ENCODE data around the gene ALMS1. TPM values are rescaled to one million over a fixed set of nuclear protein-coding genes. Genes with fewer than 3 reads are reported as not detected.

ALMS1 gene
- total RNA-seq, 1 experiment from 2014 or later: 84.7 TPM

DNA sequence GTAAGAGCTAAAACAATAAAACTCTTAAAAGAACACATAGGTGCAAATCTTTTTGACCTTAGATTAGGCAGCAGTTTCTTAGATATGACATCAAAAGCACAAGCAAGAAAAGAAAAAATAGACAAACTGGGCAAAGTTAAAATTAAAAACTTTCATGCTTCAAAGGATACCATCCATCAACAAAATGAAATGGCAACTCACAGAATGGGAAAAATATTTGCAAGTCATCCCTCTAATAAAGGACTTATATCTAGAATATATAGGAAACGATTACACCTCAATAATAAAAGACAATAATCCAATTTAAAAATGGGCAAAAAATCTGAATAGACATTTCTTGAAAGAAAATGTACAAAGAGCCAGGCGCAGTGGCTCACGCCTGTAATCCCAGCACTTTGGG, 29.5 kb upstream of the ALMS1 start:
- Histone ChIP-seq H3K36me3 (ENCODE audit: insufficient read depth, low read length) (no peaks in the 10 kb centered on the region), H4K20me1 (ENCODE audit: insufficient read depth, low read depth, low read length) (no peaks in the 10 kb centered on the region), H3K9me2 (replicated peaks; ENCODE audit: insufficient read depth, low read length) (no peaks in the 10 kb centered on the region; the same call in 1 of the 2 replicates), H3K4me3 (ENCODE audit: low read length) (no peak overlapping the region), H3K9ac (ENCODE audit: low read length) (no peak overlapping the region), H3K4me2 (ENCODE audit: low read depth, low read length, poor library complexity, severe bottlenecking) (no peak overlapping the region), H3K27me3 (ENCODE audit: low read length) (no peaks in the 10 kb centered on the region), H3K79me2 (ENCODE audit: low read length) (no peaks in the 10 kb centered on the region), H3K4me1 (ENCODE audit: low read length) (no peaks in the 10 kb centered on the region), H3K9me3 (ENCODE audit: low read length) (no peaks in the 10 kb centered on the region), H3K27ac (ENCODE audit: low read length) (no peak overlapping the region), H2AFZ (ENCODE audit: low read length) (no peak overlapping the region)
- no peak for DNase-seq

DNA sequence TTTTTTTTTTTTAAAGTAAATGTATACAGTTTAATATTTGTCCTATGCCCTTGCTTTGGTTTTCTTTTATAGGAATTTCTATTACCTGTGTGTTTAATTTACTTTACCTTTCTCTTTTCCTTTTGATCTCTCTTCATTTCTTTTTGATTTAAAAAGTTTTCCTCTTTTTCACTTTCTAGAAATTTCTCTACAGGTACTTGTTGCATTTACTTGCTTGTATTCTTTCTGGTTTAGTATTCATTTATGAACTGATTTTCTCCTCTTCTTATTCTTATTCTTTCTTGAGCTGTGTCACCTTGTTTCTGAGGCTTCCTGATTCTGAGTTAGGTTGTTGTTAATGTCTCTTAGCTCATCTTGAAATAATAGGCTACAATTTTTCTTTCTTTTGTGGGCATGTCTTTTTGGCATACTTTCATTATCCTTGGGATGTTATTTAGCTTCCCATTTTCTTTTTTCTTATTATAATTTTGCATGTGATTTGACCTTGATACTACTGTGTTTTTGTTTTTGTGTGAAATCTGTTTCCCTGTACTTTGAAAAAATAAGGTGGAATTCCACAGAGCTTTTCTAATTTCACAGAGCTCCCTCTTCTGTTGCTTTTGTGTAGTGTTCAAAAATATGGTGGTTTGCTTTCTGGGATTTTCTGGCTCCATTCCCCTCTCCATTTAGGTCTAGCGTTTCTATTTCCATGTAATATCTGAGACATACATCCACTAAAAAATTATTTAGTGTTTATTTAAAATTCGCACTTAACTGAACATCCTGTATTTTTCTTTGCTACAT, 25.5 kb upstream of the ALMS1 start:
- H4K20me1 ChIP-seq (ENCODE audit: insufficient read depth, low read depth, low read length): no peaks in the 10 kb centered on the region
- no peaks in the 10 kb centered on the region for H3K36me3 ChIP-seq (ENCODE audit: insufficient read depth, low read length)
- H2AFZ ChIP-seq (ENCODE audit: low read length): no peak overlapping the region
- no peak overlapping the region for H3K4me2 ChIP-seq (ENCODE audit: low read depth, low read length, poor library complexity, severe bottlenecking)
- H3K9ac ChIP-seq (ENCODE audit: low read length): no peak overlapping the region
- no peaks in the 10 kb centered on the region for H3K4me1 ChIP-seq (ENCODE audit: low read length)
- no peak overlapping the region for H3K4me3 ChIP-seq (ENCODE audit: low read length)
- no peaks in the 10 kb centered on the region for H3K27me3 ChIP-seq (ENCODE audit: low read length)
- no peaks in the 10 kb centered on the region for H3K9me3 ChIP-seq (ENCODE audit: low read length)
- DNase-seq: no peak
- no peaks in the 10 kb centered on the region for H3K9me2 ChIP-seq (replicated peaks; ENCODE audit: insufficient read depth, low read length)
- H3K27ac ChIP-seq (ENCODE audit: low read length): no peak overlapping the region
- H3K79me2 ChIP-seq (ENCODE audit: low read length): no peaks in the 10 kb centered on the region

DNA sequence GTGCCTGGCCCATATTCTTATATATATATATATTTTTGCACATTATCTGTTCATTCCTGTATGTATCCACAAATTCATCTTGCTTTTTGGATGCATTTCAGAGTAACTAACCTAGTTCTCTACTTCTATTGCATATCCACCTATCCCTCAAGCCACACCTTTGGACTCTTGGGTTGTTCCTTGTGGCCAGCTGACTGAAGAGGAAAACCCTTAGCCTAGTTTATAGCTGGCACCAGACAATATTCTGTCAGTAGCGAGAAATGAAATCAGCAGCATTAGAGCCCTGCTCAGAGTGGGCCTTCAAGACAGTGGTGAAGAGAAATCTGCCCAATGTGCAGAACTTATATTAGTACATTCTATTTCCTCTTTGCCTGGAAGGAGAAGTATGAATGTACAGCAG, 19.6 kb upstream of the ALMS1 start:
- no peak for DNase-seq
- no peak overlapping the region for H3K4me3 ChIP-seq (ENCODE audit: low read length)
- no peaks in the 10 kb centered on the region for H3K9me2 ChIP-seq (replicated peaks; ENCODE audit: insufficient read depth, low read length)
- no peaks in the 10 kb centered on the region for H3K4me1 ChIP-seq (ENCODE audit: low read length)
- no peaks in the 10 kb centered on the region for H3K36me3 ChIP-seq (ENCODE audit: insufficient read depth, low read length)
- no peaks in the 10 kb centered on the region for H4K20me1 ChIP-seq (ENCODE audit: insufficient read depth, low read depth, low read length)
- H3K9me3 ChIP-seq (ENCODE audit: low read length): no peaks in the 10 kb centered on the region
- H3K27ac ChIP-seq (ENCODE audit: low read length): no peak overlapping the region
- no peaks in the 10 kb centered on the region for H3K27me3 ChIP-seq (ENCODE audit: low read length)
- no peak overlapping the region for H2AFZ ChIP-seq (ENCODE audit: low read length)
- H3K79me2 ChIP-seq (ENCODE audit: low read length): no peaks in the 10 kb centered on the region
- H3K4me2 ChIP-seq (ENCODE audit: low read depth, low read length, poor library complexity, severe bottlenecking): no peak overlapping the region
- no peak overlapping the region for H3K9ac ChIP-seq (ENCODE audit: low read length)

DNA sequence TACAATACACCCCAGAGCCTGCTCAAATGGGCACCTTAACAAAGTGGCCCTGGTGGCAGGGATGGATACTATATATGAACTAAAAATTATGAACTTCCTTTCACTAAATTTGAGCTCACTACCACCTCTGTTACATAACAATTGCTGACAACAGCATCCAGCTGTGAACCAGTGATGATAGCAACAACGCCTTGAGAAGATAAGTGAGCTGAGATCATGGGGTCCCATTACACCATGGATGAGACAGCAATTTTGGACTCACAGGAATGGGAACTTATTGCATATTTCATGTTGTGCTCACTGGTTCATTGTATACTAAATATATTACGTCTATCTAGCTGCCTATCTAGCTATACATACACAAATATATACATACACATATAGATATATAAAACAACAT, 16.9 kb upstream of the ALMS1 start:
- Histone ChIP-seq H3K9me3 (ENCODE audit: low read length) (no peaks in the 10 kb centered on the region), H3K9ac (ENCODE audit: low read length) (no peak overlapping the region), H3K9me2 (replicated peaks; ENCODE audit: insufficient read depth, low read length) (no peaks in the 10 kb centered on the region), H3K79me2 (ENCODE audit: low read length) (no peaks in the 10 kb centered on the region), H3K4me1 (ENCODE audit: low read length) (no peaks in the 10 kb centered on the region), H3K27me3 (ENCODE audit: low read length) (no peaks in the 10 kb centered on the region), H3K4me2 (ENCODE audit: low read depth, low read length, poor library complexity, severe bottlenecking) (no peak overlapping the region), H3K27ac (ENCODE audit: low read length) (no peak overlapping the region), H3K4me3 (ENCODE audit: low read length) (no peak overlapping the region), H3K36me3 (ENCODE audit: insufficient read depth, low read length) (no peaks in the 10 kb centered on the region), H4K20me1 (ENCODE audit: insufficient read depth, low read depth, low read length) (no peaks in the 10 kb centered on the region), H2AFZ (ENCODE audit: low read length) (no peak overlapping the region)
- DNase-seq: no peak

DNA sequence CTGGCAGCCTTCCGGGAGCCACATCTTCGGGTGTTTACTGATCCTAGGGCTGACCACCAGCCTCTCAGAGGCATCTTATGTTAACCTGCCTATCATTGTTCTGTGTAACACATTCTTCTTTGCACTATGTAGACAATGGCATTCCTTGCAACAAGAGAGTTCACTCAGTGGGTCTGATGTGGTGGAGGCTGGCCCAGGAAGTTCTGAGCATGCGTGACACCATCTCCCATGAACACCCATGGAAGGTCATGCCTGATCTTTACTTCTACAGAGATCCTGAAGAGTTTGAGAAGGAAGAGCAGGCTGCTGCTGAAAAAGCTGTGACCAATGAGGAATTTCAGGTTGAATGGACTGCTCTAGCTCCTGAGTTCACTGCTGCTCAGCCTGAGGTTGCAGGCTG, 15.3 kb upstream of the ALMS1 start:
- H3K4me1 ChIP-seq (ENCODE audit: low read length): no peaks in the 10 kb centered on the region
- no peak overlapping the region for H3K27ac ChIP-seq (ENCODE audit: low read length)
- DNase-seq: no peak
- H3K36me3 ChIP-seq (ENCODE audit: insufficient read depth, low read length): no peaks in the 10 kb centered on the region
- no peak overlapping the region for H3K4me3 ChIP-seq (ENCODE audit: low read length)
- H3K79me2 ChIP-seq (ENCODE audit: low read length): no peaks in the 10 kb centered on the region
- no peak overlapping the region for H3K4me2 ChIP-seq (ENCODE audit: low read depth, low read length, poor library complexity, severe bottlenecking)
- no peak overlapping the region for H3K9ac ChIP-seq (ENCODE audit: low read length)
- H3K9me2 ChIP-seq (replicated peaks; ENCODE audit: insufficient read depth, low read length): no peaks in the 10 kb centered on the region
- H4K20me1 ChIP-seq (ENCODE audit: insufficient read depth, low read depth, low read length): no peaks in the 10 kb centered on the region
- no peak overlapping the region for H2AFZ ChIP-seq (ENCODE audit: low read length)
- H3K9me3 ChIP-seq (ENCODE audit: low read length): no peaks in the 10 kb centered on the region
- no peaks in the 10 kb centered on the region for H3K27me3 ChIP-seq (ENCODE audit: low read length)

DNA sequence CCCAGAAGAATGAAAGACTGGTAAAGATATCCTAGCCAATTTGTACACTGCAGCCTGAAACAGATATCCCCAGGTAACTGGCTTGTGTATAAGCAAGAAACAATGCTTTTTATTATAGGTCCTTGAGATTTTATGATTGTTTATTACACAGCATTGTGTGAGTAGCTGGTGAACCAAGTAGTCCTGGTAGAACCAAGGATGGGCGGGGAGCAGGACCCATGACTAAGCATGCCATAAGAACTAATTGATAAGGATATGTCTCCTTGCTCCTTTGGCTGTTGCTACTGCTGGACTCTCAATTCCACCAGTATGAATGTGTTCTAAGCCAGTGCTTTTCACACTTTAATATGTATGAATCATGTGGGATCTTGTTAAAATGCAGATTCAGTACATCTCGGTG, 12.3 kb upstream of the ALMS1 start:
- H3K27ac ChIP-seq (ENCODE audit: low read length): no peak overlapping the region

DNA sequence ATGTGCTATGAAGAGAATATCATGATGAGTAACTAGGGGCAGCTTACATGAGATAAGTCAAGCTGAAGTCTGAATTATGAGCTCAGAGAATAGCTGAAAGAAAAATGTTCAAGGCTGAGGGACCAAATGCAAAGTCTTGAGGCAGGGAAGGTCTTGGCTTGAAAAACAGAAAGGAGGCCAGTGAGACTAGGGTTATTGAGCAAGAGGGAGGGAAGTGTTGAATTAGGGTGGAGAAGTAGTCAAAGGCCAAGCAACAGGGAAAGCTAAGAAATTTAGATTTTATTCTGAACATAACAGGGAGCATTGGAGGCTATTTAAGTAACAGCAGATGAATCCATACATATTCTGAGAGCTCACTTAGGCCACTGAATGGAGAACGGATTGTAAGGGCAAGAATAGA, 11.4 kb upstream of the ALMS1 start:
- Histone ChIP-seq H3K9ac (ENCODE audit: low read length) (no peak overlapping the region), H2AFZ (ENCODE audit: low read length) (no peak overlapping the region), H3K36me3 (ENCODE audit: insufficient read depth, low read length) (no peaks in the 10 kb centered on the region), H3K4me1 (ENCODE audit: low read length) (no peaks in the 10 kb centered on the region), H3K9me3 (ENCODE audit: low read length) (no peaks in the 10 kb centered on the region), H3K27ac (ENCODE audit: low read length) (no peak overlapping the region), H3K27me3 (ENCODE audit: low read length) (no peaks in the 10 kb centered on the region), H3K79me2 (ENCODE audit: low read length) (no peaks in the 10 kb centered on the region), H3K9me2 (replicated peaks; ENCODE audit: insufficient read depth, low read length) (no peaks in the 10 kb centered on the region), H4K20me1 (ENCODE audit: insufficient read depth, low read depth, low read length) (no peaks in the 10 kb centered on the region), H3K4me3 (ENCODE audit: low read length) (no peak overlapping the region), H3K4me2 (ENCODE audit: low read depth, low read length, poor library complexity, severe bottlenecking) (no peak overlapping the region)
- DNase-seq: no peak

More for the DNA sequence above, 12.3 kb upstream of the ALMS1 start:
- H3K9me2 ChIP-seq (replicated peaks; ENCODE audit: insufficient read depth, low read length): no peaks in the 10 kb centered on the region
- no peaks in the 10 kb centered on the region for H3K4me1 ChIP-seq (ENCODE audit: low read length)
- no peaks in the 10 kb centered on the region for H4K20me1 ChIP-seq (ENCODE audit: insufficient read depth, low read depth, low read length)
- DNase-seq: no peak
- H3K79me2 ChIP-seq (ENCODE audit: low read length): no peaks in the 10 kb centered on the region
- no peaks in the 10 kb centered on the region for H3K27me3 ChIP-seq (ENCODE audit: low read length)
- H3K4me2 ChIP-seq (ENCODE audit: low read depth, low read length, poor library complexity, severe bottlenecking): no peak overlapping the region
- no peak overlapping the region for H2AFZ ChIP-seq (ENCODE audit: low read length)
- no peak overlapping the region for H3K4me3 ChIP-seq (ENCODE audit: low read length)
- no peak overlapping the region for H3K9ac ChIP-seq (ENCODE audit: low read length)
- H3K36me3 ChIP-seq (ENCODE audit: insufficient read depth, low read length): no peaks in the 10 kb centered on the region
- H3K9me3 ChIP-seq (ENCODE audit: low read length): no peaks in the 10 kb centered on the region

DNA sequence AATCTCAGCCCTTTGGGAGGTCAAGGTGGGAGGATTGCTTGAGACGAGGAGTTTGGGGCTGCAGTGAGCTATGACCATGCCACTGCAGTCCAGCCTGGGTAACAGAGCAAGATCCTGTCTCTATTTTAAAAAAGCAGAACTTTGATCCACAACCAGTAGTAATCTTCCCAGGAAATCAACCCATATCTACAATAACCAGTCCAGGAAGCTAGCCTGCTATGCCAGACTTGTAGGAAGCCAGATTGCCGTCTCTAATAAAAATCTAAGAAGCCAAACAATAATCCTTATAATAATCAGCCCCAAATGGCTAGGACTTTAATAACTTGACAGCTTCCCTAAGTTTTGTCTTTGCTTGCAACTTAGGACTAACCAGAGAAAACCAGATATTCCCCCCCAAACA, 9.0 kb upstream of the ALMS1 start:
- Histone ChIP-seq H3K9me3 (ENCODE audit: low read length) (no peaks in the 10 kb centered on the region), H2AFZ (ENCODE audit: low read length) (no peak overlapping the region), H3K27ac (ENCODE audit: low read length) (no peak overlapping the region), H3K4me1 (ENCODE audit: low read length) (no peaks in the 10 kb centered on the region), H3K27me3 (ENCODE audit: low read length) (no peaks in the 10 kb centered on the region), H4K20me1 (ENCODE audit: insufficient read depth, low read depth, low read length) (no peaks in the 10 kb centered on the region), H3K36me3 (ENCODE audit: insufficient read depth, low read length) (no peaks in the 10 kb centered on the region), H3K9me2 (replicated peaks; ENCODE audit: insufficient read depth, low read length) (no peaks in the 10 kb centered on the region), H3K4me2 (ENCODE audit: low read depth, low read length, poor library complexity, severe bottlenecking) (no peak overlapping the region), H3K9ac (ENCODE audit: low read length) (no peak overlapping the region), H3K79me2 (ENCODE audit: low read length) (no peaks in the 10 kb centered on the region), H3K4me3 (ENCODE audit: low read length) (no peak overlapping the region)
- no peak for DNase-seq
